ENCODE measurements around the gene FPR3.
"Not testable (repeated sequence)": the region's sequence is repeated elsewhere in the genome, so short reads cannot be mapped to it uniquely, and the experiment has no call there.

Gene FPR3

GRCh38 chr19:51803967-51804366, 9.0 kb downstream of the FPR3 start:
- POLR2A ChIA-PET = no interaction called here
- DNase-seq (ENCODE audit: extremely low spot score) = no peak
- TF ChIP-seq CTCF (IDR thresholded peaks at IDR 0.05; ENCODE audit: control extremely low read depth, extremely low read depth, low read depth, missing control alignments) = no peak
- CTCF ChIA-PET = no interaction called here

- CTCF ChIA-PET = interaction anchor here (1.2 kb wide), 1 partner anchor 27 kb away, joined by 3 read pairs; no protein-coding TSS in a partner anchor
- DNase-seq (ENCODE audit: extremely low spot score); POLR2A ChIA-PET: not testable (repeated sequence)
These were observed 9.8 kb downstream of the FPR3 start for GRCh38 chr19:51804789-51805188.

- DNase-seq (ENCODE audit: extremely low spot score); POLR2A ChIA-PET: not testable (repeated sequence)
- CTCF ChIA-PET = interaction anchor here (1.2 kb wide), 1 partner anchor 28 kb away, joined by 3 read pairs; no protein-coding TSS in a partner anchor
These were observed 10.4 kb downstream of the FPR3 start for GRCh38 chr19:51805396-51805795.

GRCh38 chr19:51806571-51806970, 11.6 kb downstream of the FPR3 start:
- POLR2A ChIA-PET; CTCF ChIA-PET; DNase-seq (ENCODE audit: extremely low spot score): not testable (repeated sequence)

GRCh38 chr19:51807111-51807701, 12.2 kb downstream of the FPR3 start:
- DNase-seq (ENCODE audit: extremely low spot score) = no peak
- ChIA-PET POLR2A (no interaction called here), CTCF (no interaction called here)
- TF ChIP-seq CTCF (IDR thresholded peaks at IDR 0.05; ENCODE audit: control extremely low read depth, extremely low read depth, low read depth, missing control alignments) = no peak

GRCh38 chr19:51807925-51808324, 13.0 kb downstream of the FPR3 start:
- DNase-seq (ENCODE audit: extremely low spot score) = no peak
- CTCF ChIA-PET = no interaction called here
- no peak for TF ChIP-seq CTCF (IDR thresholded peaks at IDR 0.05; ENCODE audit: control extremely low read depth, extremely low read depth, low read depth, missing control alignments)
- POLR2A ChIA-PET = no interaction called here

GRCh38 chr19:51808333-51808986, 13.5 kb downstream of the FPR3 start:
- POLR2A ChIA-PET = no interaction called here
- CTCF ChIA-PET = no interaction called here
- DNase-seq (ENCODE audit: extremely low spot score) = no peak
- no peak for TF ChIP-seq CTCF (IDR thresholded peaks at IDR 0.05; ENCODE audit: control extremely low read depth, extremely low read depth, low read depth, missing control alignments)

- CTCF ChIA-PET = no interaction called here
- no peak for TF ChIP-seq CTCF (IDR thresholded peaks at IDR 0.05; ENCODE audit: control extremely low read depth, extremely low read depth, low read depth, missing control alignments)
These were observed 14.8 kb downstream of the FPR3 start for GRCh38 chr19:51809787-51810186.

More at GRCh38 chr19:51809787-51810186, 14.8 kb downstream of the FPR3 start:
- POLR2A ChIA-PET = no interaction called here
- no peak for DNase-seq (ENCODE audit: extremely low spot score)
